Lower lobe of right lung (tissue), 2 donors: ENCODE data around the gene ADAM19. TPM values are rescaled to one million over a fixed set of nuclear protein-coding genes. Genes with fewer than 3 reads are reported as not detected.

Experiments
- ATAC-seq, 2 donors: fragments of 200-7000 bp; cut with Tn5 transposase; one replicate each; pipeline ENCODE4 v1.9.1; 2020 to 2022; ENCODE audit warnings: mild to moderate bottlenecking in 2 of 2, moderate library complexity in 2 of 2
- DNase-seq: peaks from one replicate; pipeline ENCODE4 v3.0.0-alpha.2; 2020
- H3K27ac ChIP-seq: fragments of 200-600 bp; one replicate; pipeline ENCODE4 v1.8.0; 2022
- H3K27me3 ChIP-seq: fragments of 200-600 bp; one replicate; pipeline ENCODE4 v1.8.0; 2022; ENCODE audit warnings: low read depth
- H3K36me3 ChIP-seq: fragments of 200-600 bp; one replicate; pipeline ENCODE4 v1.8.0; 2022; ENCODE audit warnings: mild to moderate bottlenecking
- H3K4me1 ChIP-seq: fragments of 200-600 bp; one replicate; pipeline ENCODE4 v1.8.0; 2022
- H3K4me3 ChIP-seq: fragments of 200-600 bp; one replicate; pipeline ENCODE4 v1.8.0; 2022; ENCODE audit warnings: mild to moderate bottlenecking
- H3K9me3 ChIP-seq: fragments of 200-600 bp; one replicate; pipeline ENCODE4 v1.8.0; 2022
- intact Hi-C: fragments of 100-400 bp; cut with DNase I; formaldehyde crosslinking; loops from one replicate; pipeline ENCODE4 v1.11.0; 2022
- total RNA-seq: library from RNA; stranded (reverse); fragmentation: NEBNext Ultra II Directional; extraction: Animal tissue kit (Norgen Biotek cat#: 25700); gene quantifications from one replicate; pipeline ENCODE4 v1.2.1, GENCODE V29; 2021
- TF ChIP-seq, protein P1 (sequence below): fragments of 200-600 bp; IDR thresholded peaks from one replicate; pipeline ENCODE4 v1.8.0; 2022; ENCODE audit warnings: antibody characterized with exemption, mild to moderate bottlenecking
- donor health status: DM: no; HTN: yes; CAD: no; lungs with severe emphysema.

ADAM19 gene
- total RNA-seq, 1 donor from 2014 or later = 12.0 TPM

GRCh38 chr5:157547941-157548512 is 27.5 kb downstream of the ADAM19 start:
- Histone ChIP-seq H3K4me1 (peaks cover 55% of the 10 kb centered on the region), H3K36me3 (no peaks in the 10 kb centered on the region), H3K27ac (peak overlapping the region; percentile 22), H3K4me3 (no peak overlapping the region), H3K27me3 (no peaks in the 10 kb centered on the region), H3K9me3 (no peaks in the 10 kb centered on the region)
- DNase-seq (no peak), ATAC-seq (no peak)
- intact Hi-C loops = no loop called here
- TF ChIP-seq, protein P1, sequence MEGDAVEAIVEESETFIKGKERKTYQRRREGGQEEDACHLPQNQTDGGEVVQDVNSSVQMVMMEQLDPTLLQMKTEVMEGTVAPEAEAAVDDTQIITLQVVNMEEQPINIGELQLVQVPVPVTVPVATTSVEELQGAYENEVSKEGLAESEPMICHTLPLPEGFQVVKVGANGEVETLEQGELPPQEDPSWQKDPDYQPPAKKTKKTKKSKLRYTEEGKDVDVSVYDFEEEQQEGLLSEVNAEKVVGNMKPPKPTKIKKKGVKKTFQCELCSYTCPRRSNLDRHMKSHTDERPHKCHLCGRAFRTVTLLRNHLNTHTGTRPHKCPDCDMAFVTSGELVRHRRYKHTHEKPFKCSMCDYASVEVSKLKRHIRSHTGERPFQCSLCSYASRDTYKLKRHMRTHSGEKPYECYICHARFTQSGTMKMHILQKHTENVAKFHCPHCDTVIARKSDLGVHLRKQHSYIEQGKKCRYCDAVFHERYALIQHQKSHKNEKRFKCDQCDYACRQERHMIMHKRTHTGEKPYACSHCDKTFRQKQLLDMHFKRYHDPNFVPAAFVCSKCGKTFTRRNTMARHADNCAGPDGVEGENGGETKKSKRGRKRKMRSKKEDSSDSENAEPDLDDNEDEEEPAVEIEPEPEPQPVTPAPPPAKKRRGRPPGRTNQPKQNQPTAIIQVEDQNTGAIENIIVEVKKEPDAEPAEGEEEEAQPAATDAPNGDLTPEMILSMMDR = no peak

DNA sequence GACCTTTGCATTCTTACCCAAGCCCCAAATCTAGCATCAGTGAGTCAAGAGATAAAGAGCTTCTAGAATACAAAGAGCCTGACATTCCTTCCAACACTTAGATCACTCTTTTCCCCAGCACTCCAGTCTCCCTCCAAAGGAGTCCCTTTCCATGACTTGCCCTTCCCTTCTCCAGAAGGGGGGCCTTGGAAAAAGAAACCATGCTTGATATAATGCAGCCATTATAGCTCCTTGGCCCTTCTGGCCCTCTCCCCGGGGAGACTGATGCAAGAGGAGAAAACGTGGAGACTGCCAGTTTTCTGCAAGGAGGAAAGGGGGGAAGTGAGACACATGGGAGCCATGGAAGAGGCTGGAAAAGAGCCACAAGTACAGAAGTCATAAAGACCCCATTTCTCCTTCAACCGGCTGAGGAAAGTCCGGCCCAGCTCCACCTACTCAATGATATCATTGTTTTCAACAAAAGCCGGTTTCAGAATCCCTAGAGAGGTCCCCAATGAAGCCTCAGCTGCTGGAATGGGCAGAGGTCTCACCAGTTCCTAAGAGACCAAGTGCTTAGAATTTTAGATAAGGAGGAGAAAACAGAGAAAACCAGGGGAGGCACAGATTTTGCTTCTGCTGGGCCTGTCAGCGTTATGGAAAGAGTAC is 29.0 kb downstream of the ADAM19 start:
- H3K4me3 ChIP-seq = no peak overlapping the region
- H3K36me3 ChIP-seq = no peaks in the 10 kb centered on the region
- intact Hi-C loops = no loop called here
- ATAC-seq = no peak
- no peaks in the 10 kb centered on the region for H3K27me3 ChIP-seq
- DNase-seq = no peak
- H3K9me3 ChIP-seq = no peaks in the 10 kb centered on the region
- TF ChIP-seq, protein P1 = no peak
- H3K27ac ChIP-seq = no peak overlapping the region
- peaks cover 69% of the 10 kb centered on the region for H3K4me1 ChIP-seq

DNA sequence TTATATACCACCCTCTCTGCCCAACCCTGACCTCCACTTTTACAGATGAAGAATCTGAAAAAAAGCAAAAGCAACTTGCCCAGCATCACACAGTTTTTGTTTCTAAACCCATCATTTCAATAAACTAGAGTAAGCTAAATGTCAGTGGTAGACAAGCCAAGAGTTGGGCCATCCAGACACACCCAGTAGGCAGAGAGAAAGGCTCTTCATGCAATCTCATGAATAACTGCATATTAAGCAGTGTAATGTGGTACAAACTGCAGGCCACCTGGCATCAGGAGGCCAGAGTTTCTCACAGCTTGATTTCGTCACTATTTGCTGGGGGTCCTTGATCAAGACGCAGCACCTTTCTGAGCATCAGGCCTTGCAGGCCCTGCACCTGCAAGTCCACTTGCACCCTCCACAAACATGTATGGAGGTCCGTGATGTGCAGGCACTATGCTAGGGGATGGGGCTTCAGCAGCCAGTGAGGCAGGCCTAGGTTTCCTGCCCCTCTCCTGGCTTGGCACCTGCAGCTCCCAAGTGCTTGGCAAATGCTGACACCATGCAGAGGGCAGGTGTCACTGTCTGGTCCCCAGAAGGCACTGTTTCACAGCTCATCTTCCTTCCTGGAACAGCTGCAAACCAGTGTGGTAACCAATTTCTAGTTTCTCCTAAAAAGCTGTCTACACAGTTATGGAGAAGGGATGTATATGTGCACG is 29.8 kb downstream of the ADAM19 start:
- no peaks in the 10 kb centered on the region for H3K9me3 ChIP-seq
- ATAC-seq = no peak
- intact Hi-C loops = no loop called here
- H3K4me1 ChIP-seq = peaks cover 77% of the 10 kb centered on the region
- H3K4me3 ChIP-seq = no peak overlapping the region
- TF ChIP-seq, protein P1 = no peak
- H3K27ac ChIP-seq = peak overlapping the region; percentile 55
- H3K27me3 ChIP-seq = no peaks in the 10 kb centered on the region
- DNase-seq = no peak
- no peaks in the 10 kb centered on the region for H3K36me3 ChIP-seq

- Histone ChIP-seq H3K27ac (peak overlapping the region; percentile 55), H3K9me3 (no peaks in the 10 kb centered on the region), H3K4me1 (peaks cover 87% of the 10 kb centered on the region), H3K36me3 (no peaks in the 10 kb centered on the region), H3K27me3 (no peaks in the 10 kb centered on the region), H3K4me3 (no peak overlapping the region)
- DNase-seq (no peak), ATAC-seq (no peak)
- intact Hi-C loops = no loop called here
- TF ChIP-seq, protein P1 = no peak
These were observed 31.0 kb downstream of the ADAM19 start for GRCh38 chr5:157544623-157544989.

DNA sequence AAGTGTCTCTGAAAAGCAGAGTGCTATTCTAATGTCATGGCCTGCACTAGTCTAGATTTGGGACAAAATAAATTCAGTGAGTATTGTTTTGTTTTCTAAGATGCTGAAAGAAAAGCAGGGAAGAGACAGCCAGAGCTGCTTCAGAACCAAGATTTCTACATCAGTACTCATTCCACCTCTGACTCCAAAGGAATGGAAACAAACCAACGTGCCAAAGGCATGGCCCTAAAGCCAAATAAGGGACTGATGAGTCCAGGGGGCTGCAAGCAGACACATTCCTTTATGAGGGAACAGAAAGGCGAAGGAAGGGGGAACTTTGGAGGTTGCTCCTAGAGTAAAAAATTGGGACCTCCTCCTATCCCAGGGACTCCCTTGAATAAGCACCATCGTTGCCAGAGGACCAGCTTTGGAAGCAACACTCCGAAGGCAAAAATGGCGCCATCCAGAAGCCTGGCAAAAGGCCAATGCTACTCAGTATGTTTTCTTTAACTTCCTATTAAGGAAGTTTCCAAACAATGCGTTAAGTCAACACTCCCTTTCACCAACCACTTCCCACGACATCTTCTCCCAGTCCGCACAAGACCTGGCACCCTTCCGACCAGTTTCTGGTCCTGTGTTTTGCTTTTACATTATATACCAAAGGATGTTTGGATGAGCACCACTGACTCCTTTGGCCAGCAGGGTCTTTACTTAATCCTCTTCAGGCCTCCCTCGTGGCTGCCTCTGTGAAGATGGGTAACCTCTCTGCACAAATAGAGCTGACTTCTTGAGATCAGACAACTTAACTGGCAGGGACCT is 31.6 kb downstream of the ADAM19 start:
- Histone ChIP-seq H3K27me3 (no peaks in the 10 kb centered on the region), H3K4me1 (peaks cover 91% of the 10 kb centered on the region), H3K4me3 (no peak overlapping the region), H3K9me3 (no peaks in the 10 kb centered on the region), H3K27ac (peak overlapping the region; percentile 55), H3K36me3 (no peaks in the 10 kb centered on the region)
- TF ChIP-seq, protein P1 = no peak
- DNase-seq (no peak), ATAC-seq (peak in 1 of 2 donors; percentile 25)
- intact Hi-C loops = no loop called here
